Measurements from ENCODE around the gene STOML2.
A peak's percentile ranks its signal among the peaks of the same experiment; 100 is the strongest.

STOML2 gene

DNA sequence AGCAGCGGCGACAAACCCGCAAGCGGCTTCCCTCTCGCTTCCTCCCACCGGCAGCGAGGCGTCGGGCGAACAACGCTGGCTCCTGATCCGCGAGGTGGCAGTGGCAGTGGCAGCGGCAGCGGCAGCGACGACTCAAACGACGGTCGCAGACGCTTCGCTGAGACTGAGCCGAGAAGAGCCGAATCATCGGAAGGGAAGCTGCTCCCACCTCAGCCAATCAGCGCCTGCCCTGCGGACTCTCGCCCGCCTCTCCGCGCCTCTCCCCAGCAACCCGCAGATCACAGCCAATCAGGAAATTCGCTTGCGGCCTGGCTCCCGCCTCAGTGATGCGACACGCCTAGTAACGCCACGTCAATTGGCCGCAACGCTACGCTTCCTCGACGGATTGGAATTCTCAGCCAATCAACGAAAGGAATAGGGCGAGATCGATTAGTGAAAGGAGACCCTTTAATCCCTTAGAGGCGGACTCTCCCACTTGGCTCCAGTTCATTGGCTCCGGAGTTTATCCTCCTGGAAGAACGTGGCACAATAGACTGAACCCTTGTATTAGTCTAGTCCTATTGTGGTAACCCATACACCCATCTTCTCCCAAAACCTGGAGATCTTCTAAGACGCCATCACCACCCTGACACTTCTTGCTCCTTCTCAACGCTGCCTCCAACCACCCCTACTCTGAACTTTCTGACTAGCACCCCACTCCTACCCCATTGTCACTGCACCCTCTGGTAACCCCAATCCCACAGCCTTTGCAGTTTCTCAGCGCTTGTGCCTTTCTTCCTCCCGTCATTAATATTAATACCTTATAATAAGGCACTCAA is 30.3 kb downstream of the STOML2 start, which contains the start of gene VCP:
Gene VCP (minus strand): TSS at position 165 of the 818 bp plus-strand sequence. CDS start 272 bp downstream, outside the sequence.
- peak; percentile 99 for DNase-seq (ENCODE audit: low spot score)

DNA sequence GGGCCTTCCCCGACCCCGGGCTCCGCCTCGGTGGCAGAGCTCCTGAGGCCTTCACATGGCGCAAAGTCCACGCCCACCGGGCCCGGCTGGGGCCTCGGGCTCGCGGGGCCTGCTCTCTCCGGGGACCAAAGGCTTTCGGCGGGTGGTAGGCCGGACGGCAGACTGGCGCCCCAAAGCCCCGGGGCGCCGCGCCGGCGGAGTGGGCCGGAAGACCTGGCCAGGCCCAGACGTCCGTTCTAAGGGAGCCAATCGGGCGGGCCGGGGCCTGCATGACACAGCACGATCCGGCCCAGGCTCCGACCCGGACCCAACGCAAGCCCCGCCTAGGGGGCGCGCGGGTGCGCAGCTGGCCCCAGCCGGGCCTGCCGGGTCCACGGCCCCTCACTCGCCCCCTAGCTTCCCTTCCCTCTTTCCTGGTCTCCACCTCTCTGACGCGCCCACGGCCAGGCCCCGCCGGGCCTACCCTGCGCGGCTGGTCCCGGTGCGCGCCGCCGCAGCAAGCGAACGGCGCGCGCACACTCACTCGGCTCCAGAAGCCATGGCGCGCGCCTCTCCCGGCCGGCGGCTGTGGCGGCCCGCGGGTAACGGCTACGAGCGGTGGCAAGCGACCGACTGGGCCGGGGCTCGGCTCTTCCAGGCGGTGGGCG is 31.0 kb downstream of the STOML2 start:
- DNase-seq (ENCODE audit: low spot score), result peak; percentile 64

DNA sequence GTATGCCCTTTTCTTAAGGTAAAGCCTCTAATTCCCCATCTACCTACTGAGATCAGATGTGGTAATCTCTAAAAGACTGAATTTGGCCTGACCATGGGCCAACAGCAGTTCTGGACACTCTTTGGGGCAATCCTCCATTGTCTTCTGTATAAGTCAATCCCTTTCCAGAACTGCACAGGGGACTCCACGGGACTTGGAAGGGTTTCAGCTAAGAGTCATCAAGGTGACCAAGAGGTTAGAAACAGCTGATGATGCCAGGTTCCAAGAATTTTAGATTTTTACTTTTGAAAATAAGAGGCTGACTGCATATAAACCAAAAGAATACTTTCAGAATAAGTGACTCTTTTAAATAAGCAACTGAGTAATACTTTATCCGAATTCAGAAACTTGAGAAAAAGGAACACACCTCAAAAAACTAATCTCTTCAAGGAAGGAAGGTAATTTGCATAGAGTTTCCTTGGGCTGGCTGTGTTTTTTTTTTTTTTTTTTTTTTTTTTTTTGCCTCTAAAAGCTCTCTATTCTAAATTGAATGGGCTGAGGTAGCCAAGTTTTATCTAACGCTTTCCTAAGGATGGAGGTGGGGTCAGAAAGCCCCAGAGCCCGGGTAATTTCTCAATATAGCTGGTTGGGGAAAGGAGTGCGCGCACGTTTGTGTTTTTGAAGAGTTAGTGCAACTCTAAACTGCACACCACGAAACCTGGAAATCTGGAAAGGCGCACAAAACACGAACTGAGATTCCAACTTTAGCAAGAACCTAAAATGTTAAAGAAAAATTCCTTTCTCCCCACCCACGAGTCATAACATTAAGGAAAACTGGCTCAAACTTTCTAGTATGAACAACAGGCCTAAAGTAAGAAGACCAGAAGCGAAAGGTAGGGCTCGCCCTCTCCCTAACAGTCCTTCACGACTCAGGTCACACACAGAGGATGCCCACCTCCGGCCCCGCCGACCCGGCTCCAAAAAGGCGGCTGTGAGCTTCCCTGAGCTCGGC is 31.8 kb downstream of the STOML2 start:
- DNase-seq (ENCODE audit: low spot score), result no peak

DNA sequence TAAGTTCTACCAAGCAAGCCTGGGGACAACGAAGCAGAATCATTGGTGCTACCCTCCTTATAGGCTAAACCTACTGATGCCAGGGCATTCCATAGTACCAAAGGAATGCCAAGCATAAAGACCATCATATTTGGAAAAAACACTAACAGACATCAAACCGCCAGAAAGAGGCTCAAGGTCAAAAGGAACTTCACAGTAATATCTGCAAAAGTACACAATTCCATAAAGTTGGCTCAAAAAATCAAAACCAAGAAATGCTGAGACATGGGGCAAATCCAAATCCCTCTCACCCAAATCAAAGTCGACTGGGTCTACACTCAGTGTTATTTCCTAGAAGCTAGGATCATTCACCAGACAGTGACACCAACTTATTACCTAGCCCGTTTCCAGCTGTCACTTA is 33.9 kb downstream of the STOML2 start:
- DNase-seq (ENCODE audit: low spot score), result no peak

DNA sequence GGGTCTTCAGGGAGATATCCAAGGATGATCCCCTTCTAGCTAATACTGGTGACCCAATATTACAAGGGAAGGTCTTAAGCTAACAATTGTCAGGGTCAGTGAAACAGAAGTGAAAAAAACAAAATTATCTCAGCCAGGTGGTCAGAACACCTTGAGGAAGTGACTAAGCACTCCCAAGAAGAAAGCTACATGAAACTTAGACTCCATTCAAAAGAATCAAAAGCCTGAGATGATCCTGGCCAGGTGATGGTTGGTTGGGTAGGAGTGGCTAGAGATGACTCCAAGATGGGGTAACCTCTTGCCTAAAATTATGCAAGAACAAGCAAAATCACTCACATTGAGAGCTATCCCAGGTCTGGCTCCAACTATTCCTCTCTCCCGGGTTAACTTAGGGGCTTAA is 35.9 kb downstream of the STOML2 start:
- DNase-seq (ENCODE audit: low spot score), result no peak

DNA sequence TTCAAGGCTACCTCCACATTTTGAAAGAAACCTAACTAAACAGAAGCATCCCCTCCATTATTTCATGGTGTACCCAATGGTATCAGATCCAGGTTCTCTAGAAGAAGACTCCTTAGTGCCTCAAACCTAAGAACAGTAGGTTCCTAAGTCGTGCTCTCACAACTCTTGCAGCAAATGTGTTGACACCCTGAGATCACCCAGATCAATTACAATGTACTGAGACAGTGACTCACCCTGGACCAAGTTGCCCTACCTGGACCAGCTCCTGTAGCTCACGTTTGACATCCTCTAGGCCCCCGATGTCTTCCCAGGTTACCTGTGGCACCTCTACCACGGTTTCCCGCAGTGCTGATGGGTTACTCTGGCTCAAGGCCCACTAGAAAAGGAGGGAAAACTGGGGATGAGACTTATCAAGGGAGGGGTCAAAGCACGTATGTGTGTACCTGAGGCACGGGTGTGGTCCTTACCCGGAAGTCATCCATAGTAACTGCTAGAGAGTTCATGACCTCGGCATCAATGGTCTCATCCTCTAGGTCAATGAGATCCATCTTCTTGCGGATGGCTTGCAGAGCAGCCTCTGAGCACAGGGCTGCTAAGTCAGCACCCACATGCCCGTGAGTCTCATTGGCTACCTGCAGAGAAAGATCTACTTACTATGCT is 42.3 kb downstream of the STOML2 start:
- no peak for DNase-seq (ENCODE audit: low spot score)

DNA sequence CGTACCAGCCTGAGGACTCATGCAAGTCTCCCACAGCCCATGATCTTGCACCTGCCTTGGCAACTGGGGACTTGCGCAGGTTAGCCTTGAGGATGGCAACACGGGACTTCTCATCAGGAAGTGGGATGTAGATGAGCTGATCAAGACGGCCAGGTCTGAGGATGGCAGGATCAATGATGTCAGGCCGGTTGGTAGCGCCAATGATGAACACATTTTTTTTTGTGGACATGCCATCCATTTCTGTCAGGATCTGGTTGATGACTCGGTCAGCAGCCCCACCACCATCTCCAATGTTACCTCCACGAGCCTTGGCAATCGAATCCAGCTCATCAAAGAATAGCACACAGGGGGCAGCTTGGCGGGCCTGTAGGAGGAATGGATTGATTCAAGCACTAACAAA is 43.5 kb downstream of the STOML2 start:
- no peak for DNase-seq (ENCODE audit: low spot score)

DNA sequence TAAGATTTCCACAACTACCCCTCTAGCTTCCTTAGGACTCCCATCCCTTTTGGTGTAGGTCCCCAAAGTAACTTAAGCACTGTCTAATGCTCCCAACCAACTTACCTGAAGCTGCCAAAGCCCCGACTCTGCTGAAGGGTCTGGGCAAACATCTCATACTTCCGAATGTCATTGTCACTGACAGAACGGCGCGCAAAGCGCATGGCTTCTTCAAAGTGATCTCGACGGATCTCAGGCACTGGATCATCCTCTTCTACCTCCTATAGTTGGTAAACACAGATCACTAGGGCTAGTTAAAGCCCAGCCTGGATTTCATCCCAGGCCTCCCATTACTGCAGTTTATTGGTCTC is 45.7 kb downstream of the STOML2 start:
- no peak for DNase-seq (ENCODE audit: low spot score)

DNA sequence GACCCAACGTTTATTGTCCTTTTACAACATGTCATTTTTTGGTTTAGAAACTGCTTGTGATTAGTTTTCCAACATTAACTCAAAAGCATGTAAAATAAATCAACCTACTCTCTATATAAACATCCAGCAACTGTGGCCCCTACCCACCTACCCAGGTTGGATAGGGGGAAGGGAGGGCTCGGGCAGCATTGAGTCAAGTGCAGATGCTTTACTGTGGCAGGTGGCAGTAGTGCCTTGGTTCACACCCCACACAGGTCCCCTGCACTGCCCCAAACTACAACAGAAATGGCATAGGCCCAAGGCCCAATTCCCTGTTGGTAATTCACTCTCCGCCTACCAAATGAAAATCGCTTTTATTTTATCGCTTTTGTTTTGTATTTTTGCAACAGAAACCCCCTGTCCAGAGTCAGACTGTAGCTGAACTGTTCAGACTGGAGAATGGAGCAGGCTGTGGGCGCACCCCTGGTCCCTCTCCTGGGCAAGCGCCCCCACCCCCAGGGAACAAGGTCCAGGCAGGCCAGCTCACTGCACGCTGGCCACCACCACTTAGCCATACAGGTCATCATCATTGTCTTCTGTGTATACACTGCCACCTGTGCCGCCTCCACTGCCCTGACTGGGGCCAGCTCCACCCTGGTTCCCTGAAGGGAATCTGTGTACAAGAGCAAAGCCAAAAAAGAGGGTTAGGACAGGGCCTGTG is 46.2 kb downstream of the STOML2 start:
- DNase-seq (ENCODE audit: low spot score), result no peak

DNA sequence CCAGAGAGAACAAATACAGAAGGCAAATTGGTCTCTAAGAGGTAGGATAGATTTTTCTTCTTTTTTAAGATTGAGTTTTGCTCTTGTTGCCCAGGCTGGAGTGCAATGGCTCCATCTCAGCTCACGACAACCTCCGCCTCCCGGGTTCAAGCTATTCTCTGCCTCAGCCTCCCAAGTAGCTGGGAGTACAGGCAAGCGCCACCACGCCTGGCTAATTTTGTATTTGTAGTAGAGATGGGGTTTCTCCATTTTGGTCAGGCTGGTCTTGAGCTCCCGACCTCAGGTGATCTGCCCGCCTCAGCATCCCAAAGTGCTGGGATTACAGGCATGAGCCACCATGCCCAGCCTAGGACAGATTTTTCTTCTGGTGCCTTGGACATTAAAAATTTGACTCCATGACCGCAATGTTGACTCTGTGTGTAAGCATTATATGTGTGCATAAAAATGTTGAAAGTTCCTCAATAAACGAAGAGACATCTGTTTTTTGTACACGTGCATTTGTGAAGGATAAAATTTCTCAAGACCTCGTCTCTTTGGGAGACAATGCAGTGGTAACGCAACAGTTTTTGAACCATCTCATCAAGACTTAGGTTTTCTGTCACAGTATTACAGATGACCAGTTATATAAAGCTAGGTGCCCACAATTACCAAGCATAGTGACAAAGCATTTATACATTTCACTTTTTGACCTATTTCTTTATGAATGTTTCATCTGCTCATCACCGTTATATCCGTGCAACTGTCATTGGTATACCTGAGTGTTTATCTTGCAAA is 47.9 kb downstream of the STOML2 start:
- DNase-seq (ENCODE audit: low spot score), result no peak

DNA sequence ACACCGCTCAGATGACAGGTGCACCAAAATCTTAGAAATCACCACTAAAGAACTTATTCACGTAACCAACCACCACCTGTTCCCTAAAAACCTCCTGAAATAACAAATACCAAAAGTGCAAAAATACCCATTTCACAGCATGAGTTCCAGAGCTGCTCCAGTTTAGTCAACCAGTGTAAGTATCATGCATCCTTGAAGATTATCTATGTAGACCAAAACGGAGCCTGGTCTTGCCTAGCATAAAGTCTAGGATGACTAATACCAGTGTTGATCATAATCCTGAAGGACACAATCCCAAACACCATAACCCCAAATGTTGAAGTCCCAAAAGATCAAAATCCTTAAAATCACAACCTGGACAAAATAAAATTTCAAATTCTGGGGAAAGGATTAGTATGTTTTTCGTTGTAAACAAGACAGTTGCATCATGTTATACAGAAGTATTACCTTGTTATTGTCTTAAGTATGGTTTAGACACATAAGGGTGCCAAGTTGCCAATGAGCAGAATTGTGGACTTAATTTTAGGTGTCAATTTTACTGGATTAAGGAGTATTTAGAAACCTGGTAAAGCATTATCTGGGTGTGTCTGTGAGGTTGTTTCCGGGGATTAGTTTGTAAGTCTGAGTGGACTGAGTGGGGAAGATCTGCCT is 48.6 kb downstream of the STOML2 start:
- DNase-seq (ENCODE audit: low spot score), result no peak

DNA sequence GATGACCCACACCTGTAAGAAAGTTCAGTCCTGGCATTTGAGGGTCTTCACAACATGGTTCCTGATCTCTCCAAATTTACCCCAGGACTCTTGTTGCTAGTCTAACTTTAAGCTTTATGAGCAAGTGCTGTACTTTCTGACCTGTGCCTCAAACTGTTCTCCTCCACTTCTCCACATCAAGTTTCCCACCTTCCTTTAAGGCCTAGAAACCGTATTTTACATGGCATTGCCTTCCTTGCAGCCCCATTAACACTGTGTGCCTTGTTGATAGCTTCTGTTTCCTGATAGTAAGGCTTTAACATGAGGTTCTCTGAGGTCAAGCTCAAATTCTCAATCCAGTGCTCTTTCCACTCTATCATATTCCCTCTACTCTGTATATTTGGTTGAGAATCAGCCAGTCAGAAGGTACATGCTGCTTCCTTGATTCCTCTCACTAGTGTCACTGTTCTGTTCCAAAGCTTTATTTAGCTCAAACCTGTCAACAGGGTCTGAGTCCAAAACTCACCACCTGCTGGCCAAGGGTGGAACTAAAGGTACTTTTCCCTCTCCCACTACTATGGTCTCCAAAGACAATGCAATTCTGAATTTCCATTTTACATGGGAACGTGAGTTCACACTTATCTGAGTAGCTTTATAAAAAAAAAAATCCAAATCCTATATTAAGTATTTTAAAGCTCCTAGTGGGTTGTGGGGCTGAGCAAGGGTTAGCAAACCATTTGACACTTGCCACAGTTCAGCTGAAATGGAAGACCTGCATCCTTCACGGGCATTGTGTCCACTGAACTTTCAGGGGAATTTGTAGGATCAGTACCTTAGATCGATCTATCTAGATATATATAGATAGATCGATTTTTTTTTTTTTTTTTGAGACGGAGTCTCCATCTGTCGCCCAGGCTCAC is 51.6 kb downstream of the STOML2 start:
- DNase-seq (ENCODE audit: low spot score), result no peak
